GM19455 (cell line): ENCODE results near the gene TSPAN10.

Source experiments
- ATAC-seq: cut with Tn5 transposase; IDR thresholded peaks from one replicate; pipeline ENCODE4 v1.9.1; 2021; ENCODE audit not compliant: unreplicated experiment

TSPAN10 gene

GRCh38 chr17:81686614-81687013 lies 49.6 kb downstream of the TSPAN10 start:
- ATAC-seq: no peak

- ATAC-seq: no peak
Observed at GRCh38 chr17:81687770-81688541, 51.0 kb downstream of the TSPAN10 start.

GRCh38 chr17:81688616-81689015 lies 51.6 kb downstream of the TSPAN10 start:
- ATAC-seq: no peak

GRCh38 chr17:81690066-81690465 lies 53.1 kb downstream of the TSPAN10 start:
- ATAC-seq: no peak

GRCh38 chr17:81690549-81690948 lies 53.6 kb downstream of the TSPAN10 start:
- ATAC-seq: no peak

- no peak for ATAC-seq
Observed at GRCh38 chr17:81691196-81691595, 54.2 kb downstream of the TSPAN10 start.

- ATAC-seq: no peak
Observed at GRCh38 chr17:81691608-81692007, 54.6 kb downstream of the TSPAN10 start.

- no peak for ATAC-seq
Observed at GRCh38 chr17:81693509-81694210, 56.7 kb downstream of the TSPAN10 start.

- ATAC-seq: no peak
Observed at GRCh38 chr17:81694810-81695209, 57.8 kb downstream of the TSPAN10 start.

- no peak for ATAC-seq
Observed at GRCh38 chr17:81695211-81695610, 58.2 kb downstream of the TSPAN10 start.

GRCh38 chr17:81695801-81696200 lies 58.8 kb downstream of the TSPAN10 start:
- no peak for ATAC-seq

GRCh38 chr17:81696218-81696941 lies 59.4 kb downstream of the TSPAN10 start:
- ATAC-seq: no peak

GRCh38 chr17:81697261-81698044 lies 60.5 kb downstream of the TSPAN10 start:
- ATAC-seq: no peak
